Naive thymus-derived CD4-positive, alpha-beta T cell (primary cell): ENCODE measurements around the gene ONECUT2. TPM values are rescaled to one million over a fixed set of nuclear protein-coding genes. Genes with fewer than 3 reads are reported as not detected.

Source experiments
- ATAC-seq: fragments of 150-1000 bp; cut with Tn5 transposase; 2 replicates; pipeline ENCODE4 v1.10.0; 2021; ENCODE audit warnings: mild to moderate bottlenecking, moderate library complexity
- CTCF ChIA-PET: fragments of 350-600 bp; sonication (Branson Sonifier 250); formaldehyde crosslinking; loops from one replicate; lab custom pipeline; 2021; ENCODE audit warnings: antibody characterized with exemption; lab: Charles Lee
- POLR2A ChIA-PET: fragments of 350-600 bp; sonication (Branson Sonifier 250); formaldehyde crosslinking; loops from one replicate; lab custom pipeline; 2021; ENCODE audit warnings: antibody characterized with exemption, inconsistent platforms; lab: Charles Lee
- DNase-seq, 9 donors: peaks; one replicate each; pipeline versions ENCODE4 v3.0.0 to v3.0.0-alpha.2; 2020 to 2022; ENCODE audit warnings: mixed read lengths in 1 of 9
- H3K27ac ChIP-seq: one replicate; pipeline ENCODE4 v1.7.0; 2013; ENCODE audit warnings: mild to moderate bottlenecking, low read depth, low read length, moderate library complexity
- H3K27me3 ChIP-seq, 2 donors: one replicate each; pipeline ENCODE4 v1.7.0; 2013; ENCODE audit warnings: low read length in 2 of 2, mild to moderate bottlenecking in 2 of 2, moderate library complexity in 2 of 2; ENCODE audit not compliant: control insufficient read depth in 2 of 2, insufficient read depth in 2 of 2
- H3K36me3 ChIP-seq, 3 experiments: 1 replicate in 2 of 3; 2 replicates in 1 of 3; pipeline ENCODE4 v1.7.0; 2013; ENCODE audit warnings: low read length in 3 of 3, mild to moderate bottlenecking in 3 of 3, moderate library complexity in 1 of 3; ENCODE audit not compliant: insufficient read depth in 3 of 3, control insufficient read depth in 2 of 3
- H3K4me1 ChIP-seq, 2 donors: one replicate each; pipeline ENCODE4 v1.7.0; 2013; ENCODE audit warnings: low read length in 2 of 2, mild to moderate bottlenecking in 2 of 2, moderate library complexity in 1 of 2; ENCODE audit not compliant: control insufficient read depth in 2 of 2, insufficient read depth in 2 of 2
- H3K4me3 ChIP-seq: 2 replicates; pipeline ENCODE4 v1.7.0; 2013; ENCODE audit warnings: mild to moderate bottlenecking, low read length
- H3K9me3 ChIP-seq, 3 experiments: 1 replicate in 2 of 3; 2 replicates in 1 of 3; pipeline ENCODE4 v1.7.0; 2013; ENCODE audit warnings: low read length in 3 of 3; ENCODE audit not compliant: control insufficient read depth in 2 of 3
- H3K27ac Mint-ChIP-seq, 9 donors: one replicate each; pipeline ENCODE4 v1.8.0; 2020 to 2022; ENCODE audit warnings: mixed read lengths in 9 of 9, mild to moderate bottlenecking in 8 of 9, moderate library complexity in 5 of 9, inconsistent platforms in 2 of 9
- H3K27me3 Mint-ChIP-seq, 5 donors: one replicate each; pipeline ENCODE4 v1.8.0; 2021 to 2022; ENCODE audit warnings: mixed read lengths in 5 of 5, mild to moderate bottlenecking in 1 of 5
- H3K36me3 Mint-ChIP-seq, 5 donors: one replicate each; pipeline ENCODE4 v1.8.0; 2020 to 2022; ENCODE audit warnings: mixed read lengths in 5 of 5, mild to moderate bottlenecking in 3 of 5, inconsistent platforms in 1 of 5
- H3K4me1 Mint-ChIP-seq, 7 donors: one replicate each; pipeline ENCODE4 v1.8.0; 2020 to 2022; ENCODE audit warnings: mixed read lengths in 7 of 7, mild to moderate bottlenecking in 3 of 7, inconsistent platforms in 1 of 7
- H3K4me3 Mint-ChIP-seq, 10 donors: one replicate each; pipeline ENCODE4 v1.8.0; 2020 to 2022; ENCODE audit warnings: mild to moderate bottlenecking in 10 of 10, mixed read lengths in 10 of 10, moderate library complexity in 6 of 10, inconsistent platforms in 2 of 10
- H3K9me3 Mint-ChIP-seq, 11 donors: one replicate each; pipeline ENCODE4 v1.8.0; 2020 to 2022; ENCODE audit warnings: mixed read lengths in 11 of 11, mild to moderate bottlenecking in 4 of 11, inconsistent platforms in 1 of 11, moderate library complexity in 1 of 11
- intact Hi-C, 2 donors: fragments of 100-400 bp; cut with micrococcal nuclease; formaldehyde crosslinking; loops; one replicate each; pipeline ENCODE4 v1.15.1; 2023
- polyA plus RNA-seq, 2 donors: library from polyadenylated mRNA; unstranded; fragments of 300-500 nt; fragmentation: Illumina TruSeq; gene quantifications; one replicate each; pipeline ENCODE4 v1.2.3, GENCODE V29; 2021
- total RNA-seq, 6 experiments: library from RNA in 5 of 6; stranded (reverse) in 5 of 6; gene quantifications; 1 replicate in 5 of 6; 2 replicates in 1 of 6; pipeline ENCODE4 v1.2.3 and lab custom pipeline; 2021 to 2026

ONECUT2 gene
- total and polyA plus RNA-seq, 7 experiments from 2014 or later, result not detected

DNA sequence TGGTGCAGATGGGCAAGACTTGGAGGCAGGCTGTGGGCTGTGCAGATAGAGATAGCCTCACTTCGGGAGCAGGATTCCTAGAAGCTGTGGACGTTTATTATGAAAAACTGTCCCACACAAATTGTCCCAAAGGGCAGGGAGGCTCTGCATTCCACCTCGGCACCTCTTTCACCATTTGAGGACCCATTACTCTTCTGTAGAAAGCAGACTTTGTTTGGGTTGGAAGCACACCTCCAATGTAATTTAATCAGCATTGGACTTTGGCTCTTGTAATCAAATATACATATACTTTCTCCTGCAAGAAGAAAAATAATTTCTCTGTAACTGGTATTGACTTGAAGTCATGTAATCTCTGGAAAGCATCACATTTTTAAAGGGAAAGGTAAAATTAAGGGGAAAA is 8.5 kb downstream of the ONECUT2 start:
- POLR2A ChIA-PET, result no interaction called here
- Histone ChIP-seq H3K4me1 (no peaks in the 10 kb centered on the region), H3K9me3 (no peaks in the 10 kb centered on the region), H3K4me3 (no peak overlapping the region), H3K27ac (no peak overlapping the region), H3K27me3 (peaks cover 0 to 23% of the 10 kb centered on the region in 2 donors), H3K36me3 (no peaks in the 10 kb centered on the region)
- Mint-ChIP-seq H3K27ac (no peak overlapping the region), H3K9me3 (peaks cover 0 to 15% (median 0%) of the 10 kb centered on the region in 11 donors), H3K4me1 (peaks cover 3 to 26% (median 18%) of the 10 kb centered on the region in 7 donors), H3K4me3 (no peak overlapping the region), H3K36me3 (peaks cover 0 to 5% (median 0%) of the 10 kb centered on the region in 5 donors), H3K27me3 (peaks cover 72 to 82% (median 76%) of the 10 kb centered on the region in 5 donors)
- CTCF ChIA-PET, result no interaction called here
- ATAC-seq, result no peak
- intact Hi-C loops, result no loop called here
- DNase-seq, result no peak

DNA sequence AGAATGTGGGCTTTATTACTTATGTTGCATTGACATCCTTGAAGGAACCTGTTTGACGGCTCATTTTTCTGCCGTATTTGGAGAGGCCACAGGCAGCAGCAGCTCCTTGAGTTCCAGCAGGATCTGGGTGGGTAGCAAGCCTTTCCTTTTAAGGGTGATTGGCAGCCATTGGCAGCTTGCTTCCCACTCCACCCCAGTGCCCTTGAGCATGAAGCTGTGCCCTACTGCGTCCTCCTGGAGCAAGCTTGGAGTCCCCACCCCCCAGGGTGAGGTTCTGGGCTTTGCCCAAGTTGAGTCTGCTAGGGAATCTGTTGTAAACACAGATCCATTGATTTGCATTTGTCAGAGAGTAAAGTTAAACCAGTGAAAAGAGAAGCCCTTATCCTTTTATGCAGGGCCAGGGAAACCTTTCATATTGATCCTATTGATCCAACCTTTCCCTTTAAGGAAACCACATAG is 9.2 kb downstream of the ONECUT2 start:
- peaks cover 3 to 20% (median 12%) of the 10 kb centered on the region in 7 donors for H3K4me1 Mint-ChIP-seq
- H3K4me3 Mint-ChIP-seq, result no peak overlapping the region
- CTCF ChIA-PET, result no interaction called here

DNA sequence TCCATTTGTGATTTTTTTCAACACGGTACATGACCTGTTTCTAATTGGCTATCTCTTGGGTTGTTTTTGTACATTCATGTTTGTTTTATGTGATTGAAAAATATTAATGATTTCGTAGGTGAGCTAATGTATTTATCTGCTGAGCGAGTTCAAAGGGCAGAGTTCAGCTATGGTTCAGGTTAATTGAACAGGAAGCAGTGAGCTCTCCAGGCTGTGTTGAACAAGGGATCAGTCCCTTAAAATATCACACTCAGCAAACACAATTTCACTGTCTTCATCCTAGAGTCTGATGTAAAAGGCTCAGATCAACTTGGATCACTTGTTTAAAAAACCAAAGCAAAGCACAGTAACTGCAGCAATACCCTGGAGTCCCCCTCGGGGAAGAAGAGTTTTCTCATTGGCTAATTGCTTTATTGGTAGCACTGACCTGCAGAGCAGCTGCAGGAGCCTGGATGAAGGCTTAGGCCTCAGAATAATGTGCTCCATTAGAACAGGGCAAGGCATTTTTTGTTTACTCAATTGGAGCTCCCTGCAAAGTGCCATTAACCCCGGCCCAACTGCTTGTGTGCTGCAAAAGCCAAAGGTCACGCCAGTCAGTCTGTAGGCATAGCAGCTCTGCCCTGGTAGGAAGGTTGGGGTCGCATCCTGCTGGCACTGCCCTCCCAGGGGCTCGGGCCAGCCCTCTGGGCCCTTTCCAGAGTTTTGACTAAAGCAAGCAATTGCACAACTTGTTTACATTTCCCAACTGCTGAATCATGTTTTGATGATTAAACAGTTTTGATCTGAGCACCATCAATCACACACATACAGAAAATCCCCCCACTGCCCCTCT is 10.5 kb downstream of the ONECUT2 start:
- Mint-ChIP-seq H3K4me1 (peaks cover 3 to 10% (median 6%) of the 10 kb centered on the region in 7 donors), H3K27me3 (peaks cover 54 to 79% (median 75%) of the 10 kb centered on the region in 5 donors), H3K36me3 (no peaks in the 10 kb centered on the region), H3K9me3 (peaks cover 0 to 16% (median 4%) of the 10 kb centered on the region in 11 donors), H3K27ac (no peak overlapping the region), H3K4me3 (no peak overlapping the region)
- intact Hi-C loops, result loop anchor here (1.0 to 5.0 kb wide), 3 partner anchors 578 to 697 kb away; no protein-coding TSS in a partner anchor
- Histone ChIP-seq H3K4me1 (no peaks in the 10 kb centered on the region), H3K9me3 (no peaks in the 10 kb centered on the region), H3K27ac (no peak overlapping the region), H3K36me3 (no peaks in the 10 kb centered on the region), H3K4me3 (no peak overlapping the region), H3K27me3 (peaks cover 0 to 13% of the 10 kb centered on the region in 2 donors)
- CTCF ChIA-PET, result no interaction called here
- ATAC-seq, result no peak
- DNase-seq, result no peak
- POLR2A ChIA-PET, result no interaction called here

More for the DNA sequence above, 9.2 kb downstream of the ONECUT2 start:
- peaks cover 0 to 1% (median 0%) of the 10 kb centered on the region in 5 donors for H3K36me3 Mint-ChIP-seq
- intact Hi-C loops, result no loop called here
- no peak overlapping the region for H3K27ac ChIP-seq
- no peak overlapping the region for H3K4me3 ChIP-seq
- no peak for ATAC-seq
- no peaks in the 10 kb centered on the region for H3K4me1 ChIP-seq
- H3K9me3 Mint-ChIP-seq, result peaks cover 0 to 14% (median 0%) of the 10 kb centered on the region in 11 donors
- H3K9me3 ChIP-seq, result no peaks in the 10 kb centered on the region
- POLR2A ChIA-PET, result no interaction called here
- H3K27ac Mint-ChIP-seq, result no peak overlapping the region
- H3K27me3 Mint-ChIP-seq, result peaks cover 66 to 81% (median 74%) of the 10 kb centered on the region in 5 donors
- DNase-seq, result no peak
- no peaks in the 10 kb centered on the region for H3K36me3 ChIP-seq
- peaks cover 0 to 21% of the 10 kb centered on the region in 2 donors for H3K27me3 ChIP-seq

DNA sequence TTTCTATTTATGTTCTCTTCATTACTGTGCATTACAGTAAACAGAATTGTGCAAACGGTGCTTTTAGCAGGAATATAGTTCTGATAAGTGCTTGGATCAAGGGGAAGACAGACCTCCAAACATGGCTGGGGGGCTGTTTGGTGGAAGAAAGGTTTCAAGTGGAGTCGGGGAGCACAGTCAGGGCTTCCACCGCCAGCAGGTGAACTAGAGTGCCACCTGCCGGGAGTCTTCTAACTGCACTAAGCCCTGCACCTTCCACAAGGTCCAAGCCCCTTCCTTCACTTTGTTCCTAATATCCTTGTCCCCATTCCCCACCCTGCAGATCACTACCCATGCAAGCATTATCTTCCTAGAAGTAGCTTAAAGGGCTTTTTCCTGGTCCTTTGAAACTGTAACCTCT is 11.1 kb downstream of the ONECUT2 start:
- CTCF ChIA-PET, result no interaction called here
- intact Hi-C loops, result loop anchor here (1.0 to 5.0 kb wide), 3 partner anchors 579 to 698 kb away; no protein-coding TSS in a partner anchor

DNA sequence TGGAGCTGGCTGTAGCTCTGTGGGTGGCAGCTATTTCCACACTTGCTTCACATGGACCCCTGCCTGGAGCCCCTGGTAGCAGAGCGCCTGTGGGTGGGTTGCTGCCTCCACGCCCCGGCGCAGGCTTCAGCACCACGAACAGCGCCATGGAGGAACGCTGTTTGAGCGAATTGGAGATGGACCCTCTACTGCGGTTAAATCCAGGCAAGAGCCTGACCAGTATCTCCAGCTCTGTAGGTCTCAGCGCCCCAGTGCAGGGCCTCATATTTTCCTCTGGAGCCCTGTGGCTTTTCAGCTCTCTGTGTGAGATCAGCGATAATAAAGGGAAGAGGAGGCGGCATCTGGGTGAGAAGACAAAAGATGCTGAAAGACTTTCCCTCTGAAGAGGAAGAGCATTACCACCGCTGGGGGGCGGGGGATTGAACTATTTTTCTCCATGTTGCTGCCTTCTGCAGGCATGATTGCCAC is 12.0 kb downstream of the ONECUT2 start:
- no peaks in the 10 kb centered on the region for H3K4me1 ChIP-seq
- Mint-ChIP-seq H3K4me3 (no peak overlapping the region), H3K36me3 (no peaks in the 10 kb centered on the region), H3K9me3 (peaks cover 0 to 16% (median 4%) of the 10 kb centered on the region in 11 donors), H3K4me1 (no peaks in the 10 kb centered on the region), H3K27ac (no peak overlapping the region), H3K27me3 (peaks cover 40 to 78% (median 70%) of the 10 kb centered on the region in 5 donors)
- intact Hi-C loops, result loop anchor here (2.0 to 5.0 kb wide), 2 partner anchors 580 to 698 kb away; no protein-coding TSS in a partner anchor
- ATAC-seq, result no peak
- no peak overlapping the region for H3K4me3 ChIP-seq
- H3K9me3 ChIP-seq, result no peaks in the 10 kb centered on the region
- H3K27me3 ChIP-seq, result peaks cover 0 to 12% of the 10 kb centered on the region in 2 donors
- H3K27ac ChIP-seq, result no peak overlapping the region
- H3K36me3 ChIP-seq, result no peaks in the 10 kb centered on the region
- ChIA-PET CTCF (no interaction called here), POLR2A (no interaction called here)
- DNase-seq, result peak in 1 of 9 donors; percentile 37

More for the DNA sequence above, 11.1 kb downstream of the ONECUT2 start:
- H3K36me3 Mint-ChIP-seq, result no peaks in the 10 kb centered on the region
- no peak overlapping the region for H3K27ac Mint-ChIP-seq
- no peaks in the 10 kb centered on the region for H3K9me3 ChIP-seq
- DNase-seq, result no peak
- POLR2A ChIA-PET, result no interaction called here
- H3K27me3 Mint-ChIP-seq, result peaks cover 48 to 78% (median 71%) of the 10 kb centered on the region in 5 donors
- peaks cover 0 to 16% (median 4%) of the 10 kb centered on the region in 11 donors for H3K9me3 Mint-ChIP-seq
- no peak for ATAC-seq
- peaks cover 3 to 5% (median 4%) of the 10 kb centered on the region in 7 donors for H3K4me1 Mint-ChIP-seq
- H3K27me3 ChIP-seq, result peaks cover 0 to 12% of the 10 kb centered on the region in 2 donors
- H3K4me1 ChIP-seq, result no peaks in the 10 kb centered on the region
- no peaks in the 10 kb centered on the region for H3K36me3 ChIP-seq
- no peak overlapping the region for H3K4me3 ChIP-seq
- H3K4me3 Mint-ChIP-seq, result no peak overlapping the region
- no peak overlapping the region for H3K27ac ChIP-seq

DNA sequence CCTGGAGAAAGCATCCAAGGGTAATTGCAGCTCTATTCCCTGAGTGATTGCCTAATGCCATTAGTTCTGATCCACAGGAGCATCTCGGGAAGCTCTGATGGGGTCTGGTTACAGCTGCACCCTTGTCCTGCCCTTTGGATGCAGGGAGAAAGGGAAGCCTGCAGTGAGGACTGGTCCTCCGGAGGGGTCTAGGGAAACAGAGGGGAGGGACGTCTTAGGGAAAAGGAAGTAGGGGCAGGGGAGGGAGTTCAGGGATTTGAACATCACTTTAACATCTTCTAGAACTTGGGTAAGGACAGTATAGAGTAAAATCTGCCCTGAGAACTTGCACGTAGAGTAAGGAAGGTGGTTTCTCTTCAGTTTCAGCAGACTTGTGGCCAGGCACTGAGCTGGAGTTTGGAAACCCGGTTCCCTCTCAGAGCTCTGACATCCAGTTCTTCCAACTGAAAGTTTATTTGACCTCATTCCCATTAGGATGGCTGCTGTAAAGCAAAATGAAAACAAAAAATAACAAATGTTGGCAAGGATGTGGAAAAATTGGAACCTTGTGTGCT is 20.5 kb downstream of the ONECUT2 start:
- no peaks in the 10 kb centered on the region for H3K9me3 ChIP-seq
- peaks cover 0 to 5% of the 10 kb centered on the region in 2 donors for H3K27me3 ChIP-seq
- intact Hi-C loops, result no loop called here
- POLR2A ChIA-PET, result no interaction called here
- Mint-ChIP-seq H3K9me3 (peaks cover 0 to 6% (median 2%) of the 10 kb centered on the region in 11 donors), H3K4me3 (no peak overlapping the region), H3K27me3 (peaks cover 0 to 43% (median 41%) of the 10 kb centered on the region in 5 donors), H3K27ac (no peak overlapping the region), H3K36me3 (no peaks in the 10 kb centered on the region), H3K4me1 (no peaks in the 10 kb centered on the region)
- CTCF ChIA-PET, result no interaction called here
- no peaks in the 10 kb centered on the region for H3K4me1 ChIP-seq
- H3K4me3 ChIP-seq, result no peak overlapping the region
- H3K36me3 ChIP-seq, result no peaks in the 10 kb centered on the region
- H3K27ac ChIP-seq, result no peak overlapping the region
- ATAC-seq (no peak), DNase-seq (no peak)
